Gastroesophageal sphincter (tissue), 4 donors: ENCODE data around the gene GLTP. TPM values are rescaled to one million over a fixed set of nuclear protein-coding genes. Genes with fewer than 3 reads are reported as not detected.

Source experiments
- ATAC-seq: fragments of 150-250 bp; one replicate; pipeline ENCODE4 v1.9.1; 2016; ENCODE audit warnings: mild to moderate bottlenecking, moderate library complexity
- H3K27ac ChIP-seq, 4 donors: fragments of 200-600 bp; sonication (generic) in 3 of 4; 1 replicate in 3 of 4; 2 replicates in 1 of 4; pipeline ENCODE4 v1.5.1; 2016 to 2019
- H3K27me3 ChIP-seq: fragments of 200-600 bp; sonication (generic); one replicate; pipeline ENCODE4 v1.5.1; 2019
- H3K36me3 ChIP-seq, 2 donors: fragments of 200-600 bp; sonication (generic); one replicate each; pipeline ENCODE4 v1.5.1; 2019; ENCODE audit warnings: control low read depth in 1 of 2
- H3K4me1 ChIP-seq, 3 donors: fragments of 200-600 bp; sonication (generic); 1 replicate in 2 of 3; 2 replicates in 1 of 3; pipeline ENCODE4 v1.5.1; 2016 to 2019; ENCODE audit warnings: control low read depth in 2 of 3
- H3K4me3 ChIP-seq, 2 donors: fragments of 200-600 bp; sonication (generic); one replicate each; pipeline ENCODE4 v1.5.1; 2019; ENCODE audit warnings: mild to moderate bottlenecking in 1 of 2, moderate library complexity in 1 of 2
- H3K9me3 ChIP-seq, 3 donors: fragments of 200-600 bp; sonication (generic); one replicate each; pipeline ENCODE4 v1.5.1; 2017 to 2019; ENCODE audit warnings: control low read depth in 2 of 3
- CTCF ChIP-seq, 4 experiments: fragments of 200-600 bp in 2 of 4; fragments of 450-650 bp in 2 of 4; sonication (generic) in 1 of 4; IDR thresholded peaks; one replicate each; pipeline ENCODE4 v1.5.1; 2017 to 2019; ENCODE audit warnings: antibody characterized with exemption in 4 of 4, mild to moderate bottlenecking in 2 of 4, moderate library complexity in 2 of 4
- EP300 ChIP-seq: sonication (generic); formaldehyde crosslinking; IDR thresholded peaks from one replicate; pipeline ENCODE4 v1.6.1; 2017; ENCODE audit warnings: antibody characterized with exemption, mild to moderate bottlenecking
- POLR2A ChIP-seq, 2 donors: fragments of 450-650 bp; IDR thresholded peaks; one replicate each; pipeline ENCODE4 v1.6.1; 2017; ENCODE audit warnings: antibody characterized with exemption in 2 of 2, mild to moderate bottlenecking in 2 of 2, moderate library complexity in 1 of 2
- POLR2AphosphoS5 ChIP-seq: sonication (generic); formaldehyde crosslinking; IDR thresholded peaks from one replicate; pipeline ENCODE4 v1.6.1; 2017; ENCODE audit warnings: antibody characterized with exemption
- WGBS, 2 donors: methylation state at CpG; one replicate each; pipeline ENCODE4 v1.1.5; 2018; ENCODE audit warnings: low coverage in 1 of 2; 5-methylcytosine and 5-hydroxymethylcytosine counted together
- total RNA-seq, 4 donors: library from RNA; depleted of rRNA; stranded (reverse); fragments of >200 nt; gene quantifications; one replicate each; pipeline ENCODE4 v1.1.0, GENCODE V29; 2016

GLTP gene
- total RNA-seq, 4 donors from 2014 or later = 35.2 to 70.3 (median 51.8) TPM

GRCh38 chr12:109827566-109828550, 52.5 kb downstream of the GLTP start:
- no peak for TF ChIP-seq POLR2A (IDR thresholded peaks at IDR 0.05)
- TF ChIP-seq POLR2AphosphoS5 = no peak
- no peak for TF ChIP-seq EP300
- no peak for TF ChIP-seq CTCF (IDR thresholded peaks at IDR 0.05)
- peak; percentile 80 for ATAC-seq
- Histone ChIP-seq H3K4me3 (no peak overlapping the region), H3K4me1 (peaks cover 0 to 7% (median 0%) of the 10 kb centered on the region in 3 donors), H3K27ac (peak overlapping the region in 1 of 4 donors; percentile 21), H3K36me3 (no peaks in the 10 kb centered on the region), H3K9me3 (no peaks in the 10 kb centered on the region), H3K27me3 (peaks cover 55% of the 10 kb centered on the region)
- 58 to 71% methylated on average over 8 to 14 of the region's 19 CpGs for WGBS, 2 donors

DNA sequence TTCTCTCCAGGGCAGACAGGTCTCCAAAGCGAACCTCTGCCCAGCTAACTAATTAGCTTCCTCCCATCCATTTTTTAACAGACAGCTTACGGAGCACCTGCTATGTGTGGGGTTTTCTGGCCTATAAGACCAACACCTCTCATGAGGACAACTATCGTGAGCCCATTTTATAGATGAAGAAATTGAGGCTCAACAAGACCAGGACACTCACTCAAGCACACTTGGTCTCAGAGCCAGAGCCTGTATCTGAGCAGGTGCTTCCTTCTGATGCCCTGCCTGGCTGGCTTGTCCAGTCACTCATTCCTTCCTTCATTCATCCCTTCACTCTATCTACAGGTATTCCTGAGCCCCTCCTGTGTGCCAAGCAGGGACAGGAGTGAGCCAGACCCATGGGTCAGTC, 53.3 kb downstream of the GLTP start:
- no peak overlapping the region for H3K27ac ChIP-seq
- TF ChIP-seq EP300 (no peak), POLR2A (IDR thresholded peaks at IDR 0.05) (no peak), CTCF (IDR thresholded peaks at IDR 0.05) (no peak), POLR2AphosphoS5 (no peak)
- 89% methylated on average over 3 of the region's 3 CpGs for WGBS, 2 donors

DNA sequence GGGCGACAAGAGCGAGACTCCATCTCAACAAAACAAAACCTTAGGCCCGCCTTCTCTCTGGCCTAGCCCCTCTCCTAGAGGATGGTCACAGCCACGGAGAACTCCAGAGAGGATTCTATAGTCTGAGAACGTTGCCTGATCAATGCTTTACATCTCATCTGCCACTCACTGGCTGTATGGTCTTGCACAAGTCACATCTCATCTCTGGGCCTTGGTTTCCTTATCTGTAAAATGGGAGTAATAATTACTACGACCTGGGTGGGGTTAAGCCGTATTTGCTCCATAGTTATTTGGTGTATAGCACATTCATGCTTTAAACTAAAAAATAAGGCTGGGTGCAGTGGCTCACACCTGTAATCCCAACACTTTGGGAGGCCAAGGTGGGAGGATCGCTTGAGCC, 55.6 kb downstream of the GLTP start:
- no peaks in the 10 kb centered on the region for H3K9me3 ChIP-seq
- peaks cover 33% of the 10 kb centered on the region for H3K27me3 ChIP-seq
- ATAC-seq = no peak
- H3K4me3 ChIP-seq = no peak overlapping the region
- H3K4me1 ChIP-seq = no peaks in the 10 kb centered on the region
- no peak overlapping the region for H3K27ac ChIP-seq
- WGBS, 2 donors = 79 to 88% methylated on average over 5 to 7 of the region's 8 CpGs
- TF ChIP-seq POLR2AphosphoS5 (no peak), CTCF (IDR thresholded peaks at IDR 0.05) (no peak), POLR2A (IDR thresholded peaks at IDR 0.05) (no peak), EP300 (no peak)
- H3K36me3 ChIP-seq = no peaks in the 10 kb centered on the region

More for the DNA sequence above, 53.3 kb downstream of the GLTP start:
- no peak overlapping the region for H3K4me3 ChIP-seq
- no peaks in the 10 kb centered on the region for H3K36me3 ChIP-seq
- H3K9me3 ChIP-seq = no peaks in the 10 kb centered on the region
- no peaks in the 10 kb centered on the region for H3K4me1 ChIP-seq
- no peak for ATAC-seq
- H3K27me3 ChIP-seq = peaks cover 47% of the 10 kb centered on the region

DNA sequence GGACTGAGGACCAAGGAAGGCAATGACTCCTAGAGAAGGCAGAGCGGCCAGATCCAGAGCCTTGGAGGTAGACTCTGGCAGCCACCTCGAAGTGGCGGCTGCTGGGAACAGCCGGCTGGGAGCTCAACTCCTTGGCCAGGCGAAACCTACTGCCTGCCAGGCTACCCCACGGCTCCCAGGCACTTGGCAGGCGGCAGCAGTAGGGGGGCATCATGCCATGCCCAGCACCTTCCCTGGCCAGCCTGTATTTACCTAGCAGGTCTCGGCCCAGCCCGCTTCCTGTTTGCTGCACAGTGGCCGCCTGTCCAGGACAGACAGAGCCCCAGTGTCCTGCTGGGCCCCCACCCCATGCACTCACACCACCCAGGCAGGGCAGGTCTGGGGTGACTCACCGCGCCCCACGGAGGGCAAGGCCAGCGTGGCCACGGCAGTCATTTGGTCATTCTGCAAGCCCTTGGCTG, 57.4 kb downstream of the GLTP start:
- Histone ChIP-seq H3K4me3 (no peak overlapping the region), H3K36me3 (no peaks in the 10 kb centered on the region), H3K27ac (no peak overlapping the region), H3K9me3 (no peaks in the 10 kb centered on the region), H3K4me1 (no peaks in the 10 kb centered on the region), H3K27me3 (peaks cover 32% of the 10 kb centered on the region)
- ATAC-seq = no peak
- TF ChIP-seq CTCF (IDR thresholded peaks at IDR 0.05) (no peak), POLR2AphosphoS5 (no peak), POLR2A (IDR thresholded peaks at IDR 0.05) (no peak), EP300 (no peak)
- 71% methylated on average over 4 of the region's 15 CpGs; no CpG with 5 or more reads in 1 of the 2 donors for WGBS, 2 donors

GRCh38 chr12:109822416-109822815, 57.9 kb downstream of the GLTP start:
- TF ChIP-seq POLR2A (IDR thresholded peaks at IDR 0.05) (no peak), EP300 (no peak), POLR2AphosphoS5 (no peak), CTCF (IDR thresholded peaks at IDR 0.05) (no peak)
- Histone ChIP-seq H3K27me3 (peaks cover 35% of the 10 kb centered on the region), H3K36me3 (no peaks in the 10 kb centered on the region), H3K4me3 (no peak overlapping the region), H3K9me3 (no peaks in the 10 kb centered on the region), H3K27ac (no peak overlapping the region), H3K4me1 (no peaks in the 10 kb centered on the region)
- WGBS, 2 donors = 73% methylated on average over 7 of the region's 7 CpGs; no CpG with 5 or more reads in 1 of the 2 donors
- ATAC-seq = no peak
